GM12878 (cell line): ENCODE measurements around the gene SIX1. TPM values are rescaled to one million over a fixed set of nuclear protein-coding genes. Genes with fewer than 3 reads are reported as not detected.

Source experiments
- ATAC-seq: fragments of 200-7000 bp; cut with Tn5 transposase; 3 replicates; pipeline ENCODE4 v1.9.1; 2020; ENCODE audit warnings: mild to moderate bottlenecking, moderate library complexity
- BruUV-seq: library from RNA; stranded (reverse); fragments of 400-500 nt; replicated peaks from 2 replicates; lab custom pipeline; 2021; lab: Mats Ljungman, UMichigan
- CTCF ChIA-PET: fragments of 300-600 bp; sonication (Branson Sonifier 250); formaldehyde crosslinking; extraction: SDS; loops from one replicate; lab custom pipeline; 2021; ENCODE audit warnings: inconsistent platforms; lab: Yijun Ruan, JAX
- POLR2A ChIA-PET: fragments of 350-600 bp; formaldehyde crosslinking; extraction: SDS; loops from one replicate; lab custom pipeline; 2021; ENCODE audit warnings: inconsistent platforms; lab: Charles Lee
- RAD21 ChIA-PET: fragments of 300-600 bp; sonication (Branson Sonifier 250); formaldehyde crosslinking; loops from one replicate; lab custom pipeline; 2023; ENCODE audit warnings: antibody characterized with exemption; ENCODE audit not compliant: unreplicated experiment; lab: Charles Lee
- SMC1A ChIA-PET: fragments of 300-600 bp; sonication (Branson Sonifier 250); formaldehyde crosslinking; loops from one replicate; lab custom pipeline; 2023; ENCODE audit not compliant: unreplicated experiment, uncharacterized antibody; lab: Charles Lee
- DNase-seq: peaks from one replicate; pipeline ENCODE4 v3.0.0-alpha.2; 2011; ENCODE audit warnings: low read depth, low spot score
- FAIRE-seq: peaks from 3 replicates; lab custom pipeline; 2011; peaks lifted over from hg19 to GRCh38; lab: Jason Lieb, UNC
- H2AFZ ChIP-seq: 2 replicates; pipeline ENCODE4 v1.6.0; 2011; ENCODE audit warnings: low read depth, low read length, control low read depth; ENCODE audit not compliant: control insufficient read depth
- H3K27ac ChIP-seq: 2 replicates; pipeline ENCODE4 v1.5.1; 2011; ENCODE audit warnings: control low read depth; ENCODE audit not compliant: control insufficient read depth, insufficient read depth
- H3K27me3 ChIP-seq, 2 experiments: replicated peaks in 1 of 2; 2 replicates each; pipeline versions ENCODE4 v1.6.0 to v1.6.1; 2011; ENCODE audit warnings: low read length in 1 of 2; ENCODE audit not compliant: control insufficient read depth in 2 of 2, insufficient read depth in 2 of 2
- H3K36me3 ChIP-seq, 2 experiments: 2 replicates each; pipeline ENCODE4 v1.5.1; 2011; ENCODE audit warnings: low read length in 1 of 2; ENCODE audit not compliant: control insufficient read depth in 2 of 2, insufficient read depth in 2 of 2
- H3K4me1 ChIP-seq: 2 replicates; pipeline ENCODE4 v1.6.1; 2011; ENCODE audit warnings: mild to moderate bottlenecking, low read length, moderate library complexity, mixed read lengths; ENCODE audit not compliant: control insufficient read depth, insufficient read depth
- H3K4me2 ChIP-seq: 2 replicates; pipeline ENCODE4 v1.6.0; 2011; ENCODE audit warnings: control low read depth; ENCODE audit not compliant: control insufficient read depth, insufficient read depth
- H3K4me3 ChIP-seq: fragments of 200-600 bp; sonication (generic); 2 replicates; pipeline ENCODE4 v1.5.1; 2016
- H3K79me2 ChIP-seq: 2 replicates; pipeline ENCODE4 v1.6.0; 2011; ENCODE audit warnings: low read length; ENCODE audit not compliant: control insufficient read depth, insufficient read depth
- H3K9ac ChIP-seq: 2 replicates; pipeline ENCODE4 v1.8.0; 2011; ENCODE audit warnings: low read length, control low read depth, mixed read lengths; ENCODE audit not compliant: control insufficient read depth, insufficient read depth
- H3K9me3 ChIP-seq: replicated peaks from 3 replicates; pipeline ENCODE4 v1.5.1; 2011; ENCODE audit warnings: mild to moderate bottlenecking, low read length; ENCODE audit not compliant: control insufficient read depth, insufficient read depth
- H4K20me1 ChIP-seq: 2 replicates; pipeline ENCODE4 v1.6.0; 2011; ENCODE audit not compliant: control insufficient read depth, insufficient read depth
- CEBPZ ChIP-seq: fragments of 150-350 bp; IDR thresholded peaks from 2 replicates; pipeline ENCODE4 v1.6.1; 2016; ENCODE audit warnings: low read depth, low read length
- CTCF ChIP-seq, 3 experiments: IDR thresholded peaks in 2 of 3; conservative IDR thresholded peaks in 1 of 3; 2 replicates each; pipeline ENCODE4 v1.5.1; 2011; ENCODE audit warnings: low read depth in 3 of 3, low read length in 3 of 3, mild to moderate bottlenecking in 3 of 3, control low read depth in 2 of 3, moderate library complexity in 2 of 3, inconsistent platforms in 1 of 3, mixed read lengths in 1 of 3; ENCODE audit not compliant: control insufficient read depth in 2 of 3, insufficient read depth in 1 of 3; ENCODE audit errors: extremely low read depth in 1 of 3
- ESRRA ChIP-seq: IDR thresholded peaks from 2 replicates; pipeline ENCODE4 v1.6.1; 2012; ENCODE audit warnings: mild to moderate bottlenecking, low read length, improper control_type of control experiment
- FOS ChIP-seq: IDR thresholded peaks from 3 replicates; pipeline ENCODE4 v1.6.1; 2011; ENCODE audit warnings: borderline replicate concordance; ENCODE audit not compliant: insufficient read length; ENCODE audit errors: extremely low read depth
- GABPA ChIP-seq: IDR thresholded peaks from 2 replicates; pipeline ENCODE4 v1.6.1; 2014; ENCODE audit warnings: antibody characterized with exemption, low read depth, mild to moderate bottlenecking, inconsistent platforms
- IRF4 ChIP-seq: IDR thresholded peaks from 2 replicates; pipeline ENCODE4 v1.6.1; 2011; ENCODE audit warnings: low read depth, low read length
- KLF5 ChIP-seq: fragments of 450-650 bp; IDR thresholded peaks from 2 replicates; pipeline ENCODE4 v1.6.1; 2014; ENCODE audit warnings: mild to moderate bottlenecking; ENCODE audit not compliant: partially characterized antibody
- MLLT1 ChIP-seq: fragments of 450-650 bp; IDR thresholded peaks from 2 replicates; pipeline ENCODE4 v1.6.1; 2016; ENCODE audit warnings: mild to moderate bottlenecking
- MTA2 ChIP-seq: fragments of 450-650 bp; IDR thresholded peaks from 2 replicates; pipeline ENCODE4 v1.6.1; 2016; ENCODE audit warnings: low read depth, mild to moderate bottlenecking, moderate library complexity
- POLR2A ChIP-seq: IDR thresholded peaks from 2 replicates; pipeline ENCODE4 v1.6.1; 2011; ENCODE audit warnings: low read depth, mild to moderate bottlenecking, low read length
- ZNF687 ChIP-seq: fragments of 450-650 bp; IDR thresholded peaks from 2 replicates; pipeline ENCODE4 v1.6.1; 2017; ENCODE audit warnings: mild to moderate bottlenecking, moderate library complexity
- WGBS: methylation state at CpG from one replicate; pipeline ENCODE4 v1.1.6; 2016; ENCODE audit warnings: low lambda C conversion rate; ENCODE audit not compliant: insufficient replicate concordance, insufficient coverage; ENCODE audit errors: missing lambda C conversion rate; 5-methylcytosine and 5-hydroxymethylcytosine counted together
- in situ Hi-C: fragments of 300-500 bp; cut with MboI; formaldehyde crosslinking; loops from 9 replicates; pipeline ENCODE4 v1.14.3; 2018; ENCODE audit warnings: mixed read lengths
- intact Hi-C: fragments of 100-400 bp; cut with micrococcal nuclease; formaldehyde crosslinking; loops from one replicate; pipeline ENCODE4 v1.14.2; 2022; ENCODE audit not compliant: unreplicated experiment
- polyA plus RNA-seq, 11 experiments: library from polyadenylated mRNA; depleted of rRNA in 4 of 11; unstranded in 6 of 11; stranded (reverse) in 5 of 11; fragments of >200 nt; fragmentation: Nextera tagmentation in 4 of 11; fragmentation: Illumina TruSeq in 1 of 11; extraction: Ambion mirVana in 4 of 11; extraction: Trizol in 1 of 11; gene quantifications; 1 replicate in 1 of 11; 2 replicates in 10 of 11; pipeline versions ENCODE4 v1.2.1 to v1.2.3, GENCODE V29; 2011 to 2016; ENCODE audit warnings: inconsistent platforms in 2 of 11, missing spikeins in 2 of 11, low read depth in 1 of 11
- total RNA-seq, 4 experiments: library from RNA; depleted of rRNA in 3 of 4; stranded (reverse); fragments of >200 nt in 3 of 4; fragmentation: Illumina TruSeq in 1 of 4; extraction: Trizol in 1 of 4; gene quantifications; 2 replicates each; pipeline versions ENCODE4 v1.2.1 to v1.2.3, GENCODE V29; 2013 to 2021

SIX1 gene
- total and polyA plus RNA-seq, 10 of the 15 experiments (the other 5 are each of a cell fraction or from before 2014, with no cell fraction given): 0.03 to 0.06 (median 0.05) TPM; not detected in 5

GRCh38 chr14:60636879-60637478 lies 12.3 kb downstream of the SIX1 start:
- POLR2A ChIA-PET: interaction anchor here (0.6 kb wide), 1 partner anchor 635 kb away, joined by 7 read pairs; no protein-coding TSS in a partner anchor
- Histone ChIP-seq H3K79me2 (no peaks in the 10 kb centered on the region), H3K4me3 (no peak overlapping the region)
- TF ChIP-seq GABPA (no peak), FOS (no peak), POLR2A (no peak), MLLT1 (no peak), ESRRA (no peak), ZNF687 (no peak), IRF4 (no peak), MTA2 (no peak), KLF5 (no peak), CTCF (IDR thresholded peaks at IDR 0.05 in 2 of 3, conservative IDR thresholded peaks at IDR 0.05 in 1 of 3; ENCODE audit: control insufficient read depth in 2 of 3, extremely low read depth in 1 of 3, insufficient read depth in 1 of 3, low read depth in 3 of 3, low read length in 3 of 3) (no peak), CEBPZ (no peak)
- TF ChIP-seq, all 136 proteins: peak for 0
- WGBS: 24% methylated on average over 20 of the region's 20 CpGs
- ATAC-seq (no peak), FAIRE-seq (no peak), DNase-seq (no peak)
- peaks cover 2% of the 10 kb centered on the region; the same call in 1 of the 2 replicates for H4K20me1 ChIP-seq
- no peaks in the 10 kb centered on the region; the same call in 1 of the 3 replicates for H3K9me3 ChIP-seq
- no peaks in the 10 kb centered on the region for H3K36me3 ChIP-seq
- peaks cover 8% of the 10 kb centered on the region; the same call in 1 of the 2 replicates for H3K4me1 ChIP-seq
- no peak overlapping the region for H3K27ac ChIP-seq
- SMC1A ChIA-PET: interaction anchor here (0.9 kb wide), 1 partner anchor 12 kb away, joined by 3 read pairs; no protein-coding TSS in a partner anchor
- in situ Hi-C loops: loop anchor here (25.0 kb wide), 1 partner anchor 1175 kb away; the partner anchor contains the start of gene SYT16
- H3K27me3 ChIP-seq: peaks cover 13 to 38% of the 10 kb centered on the region in 2 experiments
- no peak overlapping the region for H3K9ac ChIP-seq
- intact Hi-C loops: no loop called here
- H3K4me2 ChIP-seq: no peak overlapping the region
- CTCF ChIA-PET: interaction anchor here (1.2 to 2.4 kb wide), 2 partner anchors 9 to 388 kb away, joined by 3 to 4 read pairs; no protein-coding TSS in a partner anchor
- RAD21 ChIA-PET: no interaction called here
- no peak overlapping the region for H2AFZ ChIP-seq
- BruUV-seq: no TSS peak
